Mononuclear cell (primary cell): Measurements from ENCODE around the gene NPAS3. TPM values are rescaled to one million over a fixed set of nuclear protein-coding genes. Genes with fewer than 3 reads are reported as not detected.

Source experiments
- H3K27me3 ChIP-seq: 2 replicates; pipeline ENCODE4 v1.6.0; 2011; ENCODE audit warnings: low read length, control low read depth; ENCODE audit not compliant: insufficient read depth
- H3K4me1 ChIP-seq: 2 replicates; pipeline ENCODE4 v1.5.1; 2011; ENCODE audit warnings: mild to moderate bottlenecking, low read length, control low read depth; ENCODE audit not compliant: insufficient read depth
- H3K4me3 ChIP-seq: 2 replicates; pipeline ENCODE4 v1.5.1; 2011; ENCODE audit warnings: mild to moderate bottlenecking, low read length, moderate library complexity
- H3K9me3 ChIP-seq: 2 replicates; pipeline ENCODE4 v1.5.1; 2011; ENCODE audit warnings: low read depth, mild to moderate bottlenecking, control low read depth, low read length
- total RNA-seq: library from RNA; depleted of rRNA; stranded (reverse); fragments of >200 nt; gene quantifications from one replicate; pipeline ENCODE4 v1.2.3, GENCODE V29; 2012

The NPAS3 gene
- total RNA-seq, 1 donor = not detected

- Histone ChIP-seq H3K4me3 (no peak overlapping the region), H3K27me3 (no peaks in the 10 kb centered on the region), H3K4me1 (no peaks in the 10 kb centered on the region), H3K9me3 (no peaks in the 10 kb centered on the region)
Measured at GRCh38 chr14:33678005-33678404, 739.3 kb downstream of the NPAS3 start.

DNA sequence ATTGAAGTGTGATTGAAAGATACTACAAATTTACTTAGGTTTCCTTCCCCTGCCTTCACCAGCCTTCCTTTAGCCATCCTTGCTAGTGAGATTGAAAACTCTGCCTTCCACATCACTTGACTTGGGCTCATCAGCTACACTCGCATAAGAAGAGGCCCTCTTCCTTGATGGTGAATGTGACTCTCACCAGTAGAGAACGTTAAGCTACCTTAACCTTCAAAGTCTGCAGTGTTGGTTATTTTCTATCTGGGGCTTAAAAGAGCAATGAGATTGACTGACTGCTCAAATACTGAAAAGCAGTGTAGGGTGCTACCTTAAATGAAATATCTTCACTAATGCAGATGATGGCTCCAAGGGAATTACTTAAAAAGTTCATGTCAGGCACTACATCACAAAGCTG, 740.3 kb downstream of the NPAS3 start:
- Histone ChIP-seq H3K4me1 (no peaks in the 10 kb centered on the region), H3K27me3 (no peaks in the 10 kb centered on the region), H3K9me3 (no peaks in the 10 kb centered on the region), H3K4me3 (no peak overlapping the region)

- Histone ChIP-seq H3K4me3 (no peak overlapping the region), H3K4me1 (no peaks in the 10 kb centered on the region), H3K27me3 (no peaks in the 10 kb centered on the region), H3K9me3 (no peaks in the 10 kb centered on the region)
Measured at GRCh38 chr14:33679461-33680225, 741.0 kb downstream of the NPAS3 start.

GRCh38 chr14:33680873-33681272, 742.2 kb downstream of the NPAS3 start:
- Histone ChIP-seq H3K4me3 (no peak overlapping the region), H3K27me3 (no peaks in the 10 kb centered on the region), H3K9me3 (no peaks in the 10 kb centered on the region), H3K4me1 (no peaks in the 10 kb centered on the region)

GRCh38 chr14:33682760-33683159, 744.1 kb downstream of the NPAS3 start:
- H3K27me3 ChIP-seq = no peaks in the 10 kb centered on the region
- H3K9me3 ChIP-seq = no peaks in the 10 kb centered on the region
- no peak overlapping the region for H3K4me3 ChIP-seq
- H3K4me1 ChIP-seq = no peaks in the 10 kb centered on the region

- Histone ChIP-seq H3K4me3 (no peak overlapping the region), H3K27me3 (no peaks in the 10 kb centered on the region), H3K4me1 (no peaks in the 10 kb centered on the region), H3K9me3 (no peaks in the 10 kb centered on the region)
Measured at GRCh38 chr14:33685026-33685425, 746.3 kb downstream of the NPAS3 start.

DNA sequence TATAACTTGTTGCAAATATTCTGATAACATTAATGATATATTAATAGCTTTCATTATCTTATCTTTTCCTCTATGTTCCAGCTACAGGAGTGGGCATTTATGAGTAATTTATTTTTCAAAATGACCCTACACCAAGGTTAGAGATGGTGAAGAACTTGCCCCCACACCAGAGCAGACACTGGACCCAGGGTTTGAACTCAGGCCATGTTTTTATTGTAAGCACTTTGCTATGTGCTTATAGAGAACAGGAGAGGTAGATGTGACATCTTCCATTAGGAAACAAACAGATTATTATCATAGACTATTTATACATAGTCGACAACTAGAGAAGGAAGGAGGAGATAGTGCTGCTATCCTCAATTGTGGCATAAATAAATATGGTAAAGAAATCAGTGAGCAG, 747.0 kb downstream of the NPAS3 start:
- H3K4me1 ChIP-seq = no peaks in the 10 kb centered on the region
- no peaks in the 10 kb centered on the region for H3K9me3 ChIP-seq
- H3K27me3 ChIP-seq = no peaks in the 10 kb centered on the region
- no peak overlapping the region for H3K4me3 ChIP-seq

- no peaks in the 10 kb centered on the region for H3K9me3 ChIP-seq
- no peaks in the 10 kb centered on the region for H3K27me3 ChIP-seq
- H3K4me3 ChIP-seq = no peak overlapping the region
- H3K4me1 ChIP-seq = no peaks in the 10 kb centered on the region
Measured at GRCh38 chr14:33686218-33686617, 747.5 kb downstream of the NPAS3 start.

DNA sequence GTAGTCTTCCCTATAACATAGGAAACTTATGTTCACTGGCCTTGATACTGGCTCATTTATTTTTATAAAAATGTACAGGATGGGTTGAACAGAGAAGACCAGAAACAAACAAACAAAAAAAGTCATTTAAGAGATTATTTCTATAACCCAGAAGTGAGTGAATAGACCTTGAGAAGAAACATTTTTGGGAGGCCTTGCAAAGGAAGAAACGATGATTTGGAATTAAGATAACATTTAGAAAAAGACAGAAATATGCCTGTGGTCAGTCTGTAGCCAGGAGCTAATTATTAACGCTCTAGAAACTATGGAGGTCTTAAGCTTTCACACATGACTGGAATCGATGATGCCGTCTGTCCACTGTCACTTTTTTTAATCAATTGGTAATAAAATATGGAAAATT, 748.2 kb downstream of the NPAS3 start:
- Histone ChIP-seq H3K4me1 (no peaks in the 10 kb centered on the region), H3K9me3 (no peaks in the 10 kb centered on the region), H3K4me3 (no peak overlapping the region), H3K27me3 (no peaks in the 10 kb centered on the region)

- H3K9me3 ChIP-seq = no peaks in the 10 kb centered on the region
- no peaks in the 10 kb centered on the region for H3K4me1 ChIP-seq
- H3K27me3 ChIP-seq = no peaks in the 10 kb centered on the region
- H3K4me3 ChIP-seq = no peak overlapping the region
Measured at GRCh38 chr14:33689680-33690079, 751.0 kb downstream of the NPAS3 start.

GRCh38 chr14:33691907-33692306, 753.2 kb downstream of the NPAS3 start:
- no peaks in the 10 kb centered on the region for H3K27me3 ChIP-seq
- H3K9me3 ChIP-seq = no peaks in the 10 kb centered on the region
- no peak overlapping the region for H3K4me3 ChIP-seq
- no peaks in the 10 kb centered on the region for H3K4me1 ChIP-seq

- Histone ChIP-seq H3K4me3 (no peak overlapping the region), H3K27me3 (no peaks in the 10 kb centered on the region), H3K4me1 (no peaks in the 10 kb centered on the region), H3K9me3 (no peaks in the 10 kb centered on the region)
Measured at GRCh38 chr14:33692762-33693161, 754.1 kb downstream of the NPAS3 start.

DNA sequence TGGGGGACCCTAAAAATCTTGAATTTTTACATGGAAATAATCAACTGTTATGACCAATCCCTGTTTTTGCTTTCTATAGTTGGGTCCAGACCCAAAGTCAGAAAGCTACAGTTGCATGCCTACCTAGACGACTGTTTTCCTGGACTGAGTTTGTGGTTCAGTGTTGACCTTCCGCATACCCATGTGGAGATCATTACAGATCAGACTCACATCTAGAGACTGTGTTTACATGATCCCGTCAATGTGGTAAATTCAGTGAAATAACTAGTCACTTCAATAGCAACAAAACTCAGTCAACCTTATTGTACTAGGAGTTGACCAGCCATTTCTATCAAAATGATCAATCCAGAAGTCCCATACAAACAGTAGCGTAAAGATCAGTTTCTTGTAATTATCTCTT, 754.6 kb downstream of the NPAS3 start:
- H3K27me3 ChIP-seq = no peaks in the 10 kb centered on the region
- no peaks in the 10 kb centered on the region for H3K4me1 ChIP-seq
- no peak overlapping the region for H3K4me3 ChIP-seq
- no peaks in the 10 kb centered on the region for H3K9me3 ChIP-seq

- no peaks in the 10 kb centered on the region for H3K4me1 ChIP-seq
- H3K9me3 ChIP-seq = no peaks in the 10 kb centered on the region
- no peak overlapping the region for H3K4me3 ChIP-seq
- no peaks in the 10 kb centered on the region for H3K27me3 ChIP-seq
Measured at GRCh38 chr14:33696165-33696564, 757.5 kb downstream of the NPAS3 start.

- no peaks in the 10 kb centered on the region for H3K4me1 ChIP-seq
- no peaks in the 10 kb centered on the region for H3K27me3 ChIP-seq
- H3K9me3 ChIP-seq = no peaks in the 10 kb centered on the region
- no peak overlapping the region for H3K4me3 ChIP-seq
Measured at GRCh38 chr14:33699300-33699983, 760.8 kb downstream of the NPAS3 start.

- Histone ChIP-seq H3K27me3 (no peaks in the 10 kb centered on the region), H3K9me3 (no peaks in the 10 kb centered on the region), H3K4me3 (no peak overlapping the region)
Measured at GRCh38 chr14:33700052-33700451, 761.4 kb downstream of the NPAS3 start.

More at GRCh38 chr14:33700052-33700451, 761.4 kb downstream of the NPAS3 start:
- H3K4me1 ChIP-seq = no peaks in the 10 kb centered on the region
